Measurements from ENCODE around the gene RASGRP4.

Gene RASGRP4

DNA sequence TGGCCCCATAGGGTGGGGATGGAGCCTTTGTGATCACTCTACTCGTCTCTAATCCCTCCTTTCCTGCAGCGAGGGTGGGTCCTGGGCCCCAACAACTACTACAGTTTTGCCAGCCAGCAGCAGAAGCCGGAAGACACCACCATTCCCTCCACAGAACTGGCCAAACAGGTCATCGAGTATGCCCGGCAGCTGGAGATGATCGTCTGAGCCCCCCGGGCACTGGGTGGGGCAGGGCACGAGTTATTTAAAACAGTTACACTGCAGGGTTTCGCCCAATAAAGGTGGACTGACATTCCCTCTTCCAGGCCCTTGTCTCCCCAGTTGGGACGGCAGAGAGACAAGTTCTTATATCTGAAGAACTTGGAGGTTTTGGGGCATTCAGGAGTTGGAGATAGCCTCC, 42.8 kb downstream of the RASGRP4 start:
- H3K27ac Mint-ChIP-seq (ENCODE audit: low read depth): no peak overlapping the region
- ATAC-seq (replicated peaks; ENCODE audit: extremely low read depth, poor library complexity, severe bottlenecking) (no peak), DNase-seq (ENCODE audit: low spot score in 2 of 2) (no peak)
- no peaks in the 10 kb centered on the region for H3K27me3 Mint-ChIP-seq
- H3K4me1 Mint-ChIP-seq: peaks cover 16% of the 10 kb centered on the region
- H3K9me3 Mint-ChIP-seq: no peaks in the 10 kb centered on the region
- H3K36me3 Mint-ChIP-seq (ENCODE audit: insufficient read depth): peaks cover 50% of the 10 kb centered on the region
- no peak overlapping the region for H3K4me3 Mint-ChIP-seq

DNA sequence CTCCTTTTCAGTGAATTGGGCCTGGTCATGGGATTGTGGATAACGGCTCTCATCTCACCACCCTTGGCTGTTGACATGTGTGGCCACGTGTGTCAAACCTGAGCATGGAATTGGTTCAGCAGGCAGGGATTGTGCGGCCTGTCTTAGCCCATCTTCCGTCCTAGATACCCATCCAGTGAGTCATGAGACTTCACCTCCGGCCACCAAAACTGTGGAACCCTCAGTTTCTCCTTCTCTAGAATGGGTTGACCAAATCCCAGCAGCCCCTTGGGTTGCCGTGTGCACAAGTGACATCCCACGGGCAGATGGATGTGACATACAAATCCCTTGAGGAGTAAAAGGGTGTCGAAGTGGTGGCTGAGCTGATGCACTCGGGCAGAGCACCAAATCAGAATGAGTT, 44.9 kb downstream of the RASGRP4 start:
- no peak overlapping the region for H3K27ac Mint-ChIP-seq (ENCODE audit: low read depth)
- H3K9me3 Mint-ChIP-seq: no peaks in the 10 kb centered on the region
- DNase-seq (ENCODE audit: low spot score in 2 of 2): no peak
- peaks cover 14% of the 10 kb centered on the region for H3K4me1 Mint-ChIP-seq
- ATAC-seq (replicated peaks; ENCODE audit: extremely low read depth, poor library complexity, severe bottlenecking): no peak
- peaks cover 53% of the 10 kb centered on the region for H3K36me3 Mint-ChIP-seq (ENCODE audit: insufficient read depth)
- H3K27me3 Mint-ChIP-seq: no peaks in the 10 kb centered on the region
- H3K4me3 Mint-ChIP-seq: no peak overlapping the region

DNA sequence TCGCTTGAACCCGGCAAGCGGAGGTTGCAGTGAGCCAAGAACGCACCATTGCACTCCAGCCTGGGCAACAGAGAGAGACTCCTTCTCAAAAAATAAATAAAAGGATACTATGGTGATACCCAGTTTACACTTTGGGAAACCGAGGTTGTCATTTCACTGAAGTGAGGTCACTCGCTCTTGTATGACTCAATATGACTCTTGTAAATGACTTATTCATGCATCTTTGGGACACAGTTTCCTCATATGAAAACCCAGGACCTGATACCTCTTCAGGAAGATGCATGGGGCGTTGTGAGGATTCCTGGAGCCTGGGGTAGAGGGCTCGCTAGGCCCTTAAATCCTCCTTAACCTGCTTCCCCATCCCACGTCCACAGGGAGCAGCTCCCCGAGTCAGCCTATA, 47.2 kb downstream of the RASGRP4 start:
- Mint-ChIP-seq H3K27me3 (no peaks in the 10 kb centered on the region), H3K9me3 (no peaks in the 10 kb centered on the region), H3K4me1 (peaks cover 36% of the 10 kb centered on the region), H3K4me3 (no peak overlapping the region), H3K27ac (ENCODE audit: low read depth) (no peak overlapping the region), H3K36me3 (ENCODE audit: insufficient read depth) (peaks cover 55% of the 10 kb centered on the region)
- ATAC-seq (replicated peaks; ENCODE audit: extremely low read depth, poor library complexity, severe bottlenecking) (no peak), DNase-seq (ENCODE audit: low spot score in 2 of 2) (no peak)

DNA sequence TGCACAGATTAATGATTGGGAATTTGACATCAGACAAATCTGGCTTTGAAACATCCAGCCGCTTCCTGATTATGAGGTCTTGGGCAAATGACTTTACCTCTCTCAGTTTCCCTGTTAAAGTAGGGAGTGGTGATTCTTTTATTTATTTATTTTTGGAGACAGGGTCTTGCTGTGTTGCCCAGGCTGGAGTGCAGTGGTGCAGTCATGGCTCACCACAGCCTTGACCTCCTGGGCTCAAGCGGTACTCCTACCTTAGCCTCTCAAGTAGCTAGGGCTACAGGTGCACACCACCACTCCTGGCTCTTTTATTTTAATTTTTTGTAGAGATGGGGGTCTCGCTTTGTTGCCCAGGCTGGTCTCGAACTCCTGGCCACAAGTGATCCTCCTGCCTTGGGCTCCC, 49.0 kb downstream of the RASGRP4 start:
- no peaks in the 10 kb centered on the region for H3K9me3 Mint-ChIP-seq
- H3K4me1 Mint-ChIP-seq: peaks cover 36% of the 10 kb centered on the region
- H3K27ac Mint-ChIP-seq (ENCODE audit: low read depth): no peak overlapping the region
- peak overlapping the region; percentile 99 for H3K4me3 Mint-ChIP-seq
- peaks cover 41% of the 10 kb centered on the region for H3K36me3 Mint-ChIP-seq (ENCODE audit: insufficient read depth)
- no peaks in the 10 kb centered on the region for H3K27me3 Mint-ChIP-seq
- no peak for ATAC-seq (replicated peaks; ENCODE audit: extremely low read depth, poor library complexity, severe bottlenecking)
- no peak for DNase-seq (ENCODE audit: low spot score in 2 of 2)

DNA sequence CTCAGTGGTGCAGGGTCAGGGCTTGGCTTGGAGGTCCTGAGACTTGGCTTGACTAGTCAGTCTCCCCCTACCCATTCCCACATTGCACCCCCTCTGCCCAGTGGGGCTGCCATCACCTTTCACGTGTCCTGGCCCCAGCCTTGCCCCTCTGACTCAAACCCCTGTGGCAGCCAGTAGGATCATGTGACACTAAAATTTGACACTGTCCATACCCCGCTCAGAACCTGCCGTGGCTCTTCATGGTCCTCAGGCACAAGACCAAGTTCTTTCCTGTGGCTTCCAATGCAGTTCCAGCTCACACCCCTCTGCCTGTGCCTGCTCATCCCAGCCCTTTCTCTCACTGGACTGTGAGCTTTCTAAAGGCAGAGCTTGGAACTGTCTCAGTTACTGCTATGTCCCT, 49.4 kb downstream of the RASGRP4 start:
- ATAC-seq (replicated peaks; ENCODE audit: extremely low read depth, poor library complexity, severe bottlenecking) (no peak), DNase-seq (ENCODE audit: low spot score in 2 of 2) (no peak)
- Mint-ChIP-seq H3K4me3 (peak overlapping the region; percentile 99), H3K9me3 (no peaks in the 10 kb centered on the region), H3K27ac (ENCODE audit: low read depth) (no peak overlapping the region), H3K4me1 (peaks cover 36% of the 10 kb centered on the region), H3K36me3 (ENCODE audit: insufficient read depth) (peaks cover 36% of the 10 kb centered on the region), H3K27me3 (no peaks in the 10 kb centered on the region)

DNA sequence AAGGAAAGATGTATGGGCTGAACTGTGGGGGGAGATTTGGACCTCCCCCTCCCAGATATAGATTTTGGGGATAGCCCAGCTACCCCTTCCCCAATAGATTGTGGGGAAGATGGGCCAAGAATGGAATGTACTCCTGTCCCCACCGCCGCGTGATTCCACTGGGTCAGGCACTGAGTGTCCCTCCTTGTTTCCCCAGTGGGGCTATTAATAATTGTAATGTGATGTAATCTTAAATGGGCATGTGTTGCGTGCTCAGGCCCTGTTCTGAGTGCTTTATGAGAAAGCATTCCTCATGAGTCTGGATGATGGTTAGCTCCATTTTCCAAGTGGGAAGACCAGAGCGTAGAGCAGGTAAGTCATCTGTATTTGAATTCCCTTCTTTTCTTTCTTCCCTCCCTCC, 50.3 kb downstream of the RASGRP4 start:
- Mint-ChIP-seq H3K4me3 (peak overlapping the region; percentile 99), H3K27me3 (no peaks in the 10 kb centered on the region), H3K36me3 (ENCODE audit: insufficient read depth) (peaks cover 29% of the 10 kb centered on the region), H3K27ac (ENCODE audit: low read depth) (peak overlapping the region; percentile 99), H3K4me1 (peaks cover 36% of the 10 kb centered on the region), H3K9me3 (no peaks in the 10 kb centered on the region)
- no peak for DNase-seq (ENCODE audit: low spot score in 2 of 2)
- ATAC-seq (replicated peaks; ENCODE audit: extremely low read depth, poor library complexity, severe bottlenecking): no peak

DNA sequence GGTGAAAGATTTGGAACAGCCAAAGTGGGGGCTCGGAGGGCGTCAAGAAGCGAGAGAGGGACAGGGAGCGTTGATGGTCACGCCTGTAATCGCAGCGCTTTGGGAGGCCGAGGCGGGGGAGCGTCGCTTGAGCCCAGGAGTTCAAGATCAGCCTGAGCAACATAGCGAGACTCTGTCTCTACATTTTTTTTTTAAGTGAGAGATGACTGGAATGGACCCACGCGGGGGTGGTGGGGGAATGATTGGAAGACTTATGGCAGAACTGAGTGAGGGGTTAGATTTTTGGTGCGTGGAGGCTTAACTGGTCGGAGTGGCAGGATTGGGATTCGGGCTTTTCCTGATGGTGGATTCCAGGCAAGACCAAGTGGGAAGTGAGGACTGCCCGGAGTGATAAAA, 50.9 kb downstream of the RASGRP4 start:
- Mint-ChIP-seq H3K9me3 (no peaks in the 10 kb centered on the region), H3K4me1 (peaks cover 36% of the 10 kb centered on the region), H3K27ac (ENCODE audit: low read depth) (peak overlapping the region; percentile 99), H3K27me3 (no peaks in the 10 kb centered on the region), H3K36me3 (ENCODE audit: insufficient read depth) (peaks cover 27% of the 10 kb centered on the region), H3K4me3 (peak overlapping the region; percentile 99)
- DNase-seq (ENCODE audit: low spot score in 2 of 2) (no peak), ATAC-seq (replicated peaks; ENCODE audit: extremely low read depth, poor library complexity, severe bottlenecking) (peak; percentile 1)

DNA sequence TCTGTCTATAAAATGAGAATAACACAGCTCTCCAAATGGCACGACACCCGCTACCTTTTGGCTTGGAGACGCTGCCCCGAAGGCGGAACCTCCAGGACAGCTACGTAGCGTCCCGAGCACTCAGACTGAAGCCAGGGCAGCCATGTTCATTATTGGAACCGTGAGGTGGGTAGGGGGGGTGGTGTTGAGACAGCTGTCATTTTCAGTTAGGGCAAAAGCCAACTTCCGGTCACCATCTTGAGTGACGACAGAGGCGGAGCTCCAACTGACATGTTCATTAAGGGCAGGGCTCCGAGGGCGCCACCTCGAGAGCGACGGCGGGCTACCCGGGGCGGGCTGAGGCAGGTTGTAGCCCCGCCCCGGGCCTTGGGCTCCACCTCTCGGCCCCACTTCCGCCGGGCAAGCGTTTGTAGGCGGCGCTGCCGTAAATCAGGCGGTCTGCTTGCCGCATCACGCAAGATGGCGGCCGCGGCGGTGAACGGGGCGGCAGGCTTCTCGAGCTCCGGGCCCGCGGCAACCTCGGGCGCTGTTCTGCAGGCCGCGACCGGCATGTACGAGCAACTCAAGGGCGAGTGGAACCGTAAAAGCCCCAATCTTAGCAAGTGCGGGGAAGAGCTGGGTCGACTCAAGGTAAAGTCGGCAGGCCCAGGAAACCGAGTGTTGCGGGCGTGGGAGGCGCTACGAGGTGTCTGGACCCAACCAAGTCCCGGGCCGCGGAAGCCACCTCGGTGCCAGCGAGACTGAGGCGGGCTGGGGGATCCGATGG, 51.5 kb downstream of the RASGRP4 start, which contains the start of gene PSMD8:
Gene PSMD8, plus strand, starts transcription at position 240 of the 766 bp plus-strand sequence. Its CDS starts 31 bp downstream, at position 271.
- no peaks in the 10 kb centered on the region for H3K27me3 Mint-ChIP-seq
- peak within 1 kb of the TSS; percentile 99 for H3K27ac Mint-ChIP-seq (ENCODE audit: low read depth)
- H3K9me3 Mint-ChIP-seq: no peaks in the 10 kb centered on the region
- DNase-seq (ENCODE audit: low spot score in 2 of 2) (peak; percentile 92 to 98), ATAC-seq (replicated peaks; ENCODE audit: extremely low read depth, poor library complexity, severe bottlenecking) (peak; percentile 95)
- H3K36me3 Mint-ChIP-seq (ENCODE audit: insufficient read depth): peaks cover 25% of the 10 kb centered on the region
- peak within 1 kb of the TSS; percentile 99 for H3K4me3 Mint-ChIP-seq
- H3K4me1 Mint-ChIP-seq: peaks cover 34% of the 10 kb centered on the region

DNA sequence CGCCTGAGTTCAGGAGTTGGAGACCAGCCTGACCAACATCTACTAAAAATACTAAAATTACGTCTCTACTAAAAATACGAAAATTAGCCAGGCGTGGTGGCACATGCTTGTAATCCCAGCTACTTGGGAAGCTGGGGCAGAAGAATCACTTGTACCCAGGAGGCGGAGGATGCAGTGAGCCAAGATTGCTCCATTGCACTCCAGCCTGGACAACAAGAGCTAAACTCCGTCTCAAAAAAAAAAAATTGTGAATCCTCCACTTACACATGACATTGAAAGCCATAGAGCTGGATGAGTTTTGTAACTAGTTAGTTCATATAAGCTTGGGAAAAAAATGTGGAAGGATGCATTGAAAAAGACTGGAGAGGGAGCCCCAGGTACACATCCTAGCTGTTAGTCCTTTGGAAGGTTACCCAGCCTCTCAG, 52.1 kb downstream of the RASGRP4 start:
- H3K27ac Mint-ChIP-seq (ENCODE audit: low read depth): peak overlapping the region; percentile 99

DNA sequence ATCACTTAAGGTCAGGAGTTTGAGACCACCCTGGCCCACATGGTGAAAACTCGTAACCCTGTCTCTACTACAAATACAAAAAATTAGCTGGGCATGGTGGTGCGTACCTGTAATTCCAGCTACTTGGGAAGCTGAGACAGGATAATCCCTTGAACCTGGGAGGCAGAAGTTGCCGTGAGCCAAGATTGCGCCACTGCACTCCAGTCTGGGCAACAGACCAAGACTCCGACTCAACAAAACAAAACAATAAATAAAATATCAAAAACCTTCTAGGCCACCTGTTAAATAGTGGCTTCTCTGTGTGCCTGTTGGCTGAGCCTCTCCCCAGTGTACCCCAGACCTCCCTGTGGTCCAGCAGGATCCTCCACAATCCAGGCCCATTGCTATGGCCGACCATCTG, 54.9 kb downstream of the RASGRP4 start:
- no peak overlapping the region for H3K27ac Mint-ChIP-seq (ENCODE audit: low read depth)
- H3K4me1 Mint-ChIP-seq: peaks cover 21% of the 10 kb centered on the region
- DNase-seq (ENCODE audit: low spot score in 2 of 2): no peak

More for the DNA sequence above, 52.1 kb downstream of the RASGRP4 start:
- no peak for DNase-seq (ENCODE audit: low spot score in 2 of 2)
- Mint-ChIP-seq H3K9me3 (no peaks in the 10 kb centered on the region), H3K4me3 (peak overlapping the region; percentile 99), H3K4me1 (peaks cover 30% of the 10 kb centered on the region), H3K36me3 (ENCODE audit: insufficient read depth) (peaks cover 19% of the 10 kb centered on the region), H3K27me3 (no peaks in the 10 kb centered on the region)
- no peak for ATAC-seq (replicated peaks; ENCODE audit: extremely low read depth, poor library complexity, severe bottlenecking)

DNA sequence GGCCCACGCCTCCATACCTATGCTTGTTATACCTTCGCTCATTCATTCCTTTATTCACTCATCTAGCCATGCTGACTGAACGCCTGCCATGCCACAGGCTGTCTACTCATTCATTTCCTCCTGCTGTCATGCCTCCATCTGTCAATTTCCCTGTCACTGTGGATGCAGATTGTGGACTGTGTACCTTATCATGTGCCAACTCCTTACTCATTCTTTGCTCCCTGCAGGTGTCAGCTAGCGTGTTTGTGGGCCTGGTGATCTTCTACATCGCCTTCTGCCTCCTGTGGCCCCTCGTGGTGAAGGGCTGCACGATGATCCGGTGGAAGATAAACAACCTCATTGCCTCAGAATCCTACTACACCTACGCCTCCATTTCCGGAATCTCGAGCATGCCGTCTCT, 55.7 kb downstream of the RASGRP4 start:
- H3K4me1 Mint-ChIP-seq: peaks cover 14% of the 10 kb centered on the region
- H3K9me3 Mint-ChIP-seq: no peaks in the 10 kb centered on the region
- no peak overlapping the region for H3K27ac Mint-ChIP-seq (ENCODE audit: low read depth)
- no peak overlapping the region for H3K4me3 Mint-ChIP-seq
- peaks cover 6% of the 10 kb centered on the region for H3K36me3 Mint-ChIP-seq (ENCODE audit: insufficient read depth)
- ATAC-seq (replicated peaks; ENCODE audit: extremely low read depth, poor library complexity, severe bottlenecking) (no peak), DNase-seq (ENCODE audit: low spot score in 2 of 2) (no peak)
- peaks cover 27% of the 10 kb centered on the region for H3K27me3 Mint-ChIP-seq

More for the DNA sequence above, 54.9 kb downstream of the RASGRP4 start:
- Mint-ChIP-seq H3K4me3 (no peak overlapping the region), H3K36me3 (ENCODE audit: insufficient read depth) (peaks cover 6% of the 10 kb centered on the region), H3K9me3 (no peaks in the 10 kb centered on the region), H3K27me3 (peaks cover 24% of the 10 kb centered on the region)
- ATAC-seq (replicated peaks; ENCODE audit: extremely low read depth, poor library complexity, severe bottlenecking): no peak

DNA sequence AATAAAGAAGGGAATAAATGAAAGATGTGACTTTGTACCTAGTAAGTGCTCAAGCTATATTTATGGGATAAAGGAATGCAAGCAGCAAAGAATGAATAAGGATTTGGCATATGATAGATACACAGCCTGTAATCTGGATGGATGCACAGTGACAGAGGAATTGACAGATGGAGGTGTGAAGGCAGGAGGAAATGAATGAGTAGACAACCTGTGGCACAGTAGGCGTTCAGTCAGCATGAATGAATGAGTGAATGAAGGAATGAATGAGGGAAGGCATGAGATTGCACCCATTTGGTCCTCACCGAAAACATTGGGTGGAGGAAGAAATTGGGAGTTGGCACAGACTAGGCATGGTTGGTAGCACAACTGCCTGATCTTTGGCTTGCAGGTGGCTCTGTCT, 56.4 kb downstream of the RASGRP4 start:
- DNase-seq (ENCODE audit: low spot score in 2 of 2) (no peak), ATAC-seq (replicated peaks; ENCODE audit: extremely low read depth, poor library complexity, severe bottlenecking) (no peak)
- peaks cover 27% of the 10 kb centered on the region for H3K27me3 Mint-ChIP-seq
- H3K4me3 Mint-ChIP-seq: no peak overlapping the region
- peaks cover 6% of the 10 kb centered on the region for H3K4me1 Mint-ChIP-seq
- H3K27ac Mint-ChIP-seq (ENCODE audit: low read depth): no peak overlapping the region
- no peaks in the 10 kb centered on the region for H3K9me3 Mint-ChIP-seq
- H3K36me3 Mint-ChIP-seq (ENCODE audit: insufficient read depth): peaks cover 2% of the 10 kb centered on the region

DNA sequence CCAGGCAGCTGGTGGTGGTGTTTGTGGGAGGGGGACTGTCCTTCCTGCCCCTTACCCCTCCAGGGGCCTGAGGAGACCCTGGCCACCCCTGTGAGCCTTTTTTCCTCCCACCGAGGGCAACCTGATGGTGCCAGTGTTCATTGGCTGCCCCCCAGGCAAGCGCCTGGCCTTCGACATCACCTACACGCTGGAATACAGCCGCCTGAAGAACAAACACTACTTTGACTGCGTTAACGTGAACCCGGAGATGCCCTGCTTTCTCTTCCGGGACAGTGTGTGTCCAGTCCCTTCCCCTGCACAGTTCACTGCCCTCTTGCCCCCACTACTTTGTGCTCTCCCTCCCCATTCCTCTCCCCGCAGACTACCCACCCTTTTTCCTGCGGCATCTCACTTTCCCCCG, 59.0 kb downstream of the RASGRP4 start:
- no peaks in the 10 kb centered on the region for H3K36me3 Mint-ChIP-seq (ENCODE audit: insufficient read depth)
- H3K27ac Mint-ChIP-seq (ENCODE audit: low read depth): no peak overlapping the region
- H3K4me1 Mint-ChIP-seq: no peaks in the 10 kb centered on the region
- ATAC-seq (replicated peaks; ENCODE audit: extremely low read depth, poor library complexity, severe bottlenecking): no peak
- peaks cover 27% of the 10 kb centered on the region for H3K27me3 Mint-ChIP-seq
- H3K4me3 Mint-ChIP-seq: no peak overlapping the region
- DNase-seq (ENCODE audit: low spot score in 2 of 2): no peak
- H3K9me3 Mint-ChIP-seq: no peaks in the 10 kb centered on the region

Data from central memory CD8-positive, alpha-beta T cell (primary cell).